22Rv1 (cell line): ENCODE data around the gene CCDC106.

Experiments
- CTCF ChIP-seq: fragments of 450-650 bp; IDR thresholded peaks from 2 replicates; pipeline ENCODE4 v1.5.1; 2017; ENCODE audit warnings: mild to moderate bottlenecking
- ZFX ChIP-seq: fragments of 450-650 bp; IDR thresholded peaks from 2 replicates; pipeline ENCODE4 v1.6.1; 2017; ENCODE audit warnings: antibody characterized with exemption, borderline replicate concordance

GRCh38 chr19:55670280-55671053 lies 22.5 kb downstream of the CCDC106 start:
- no peak for TF ChIP-seq CTCF
- TF ChIP-seq ZFX, result no peak
